K562 (cell line): ENCODE data around the gene NUSAP1.

Source experiments
- CCNT2 ChIP-seq: IDR thresholded peaks from 2 replicates; pipeline ENCODE4 v1.6.1; 2011; ENCODE audit warnings: borderline replicate concordance, low read depth, mild to moderate bottlenecking, moderate library complexity, mixed read lengths, low read length; ENCODE audit not compliant: insufficient read length; ENCODE audit errors: extremely low read depth
- CTCF ChIP-seq, 3 experiments: IDR thresholded peaks in 2 of 3; conservative IDR thresholded peaks in 1 of 3; 2 replicates each; pipeline ENCODE4 v1.5.1; 2011 to 2012; ENCODE audit warnings: low read length in 3 of 3, mild to moderate bottlenecking in 3 of 3, control low read depth in 2 of 3, improper control_type of control experiment in 1 of 3, inconsistent platforms in 1 of 3, low read depth in 1 of 3, mixed read lengths in 1 of 3, moderate library complexity in 1 of 3; ENCODE audit not compliant: insufficient read depth in 2 of 3
- FOS ChIP-seq: IDR thresholded peaks from 3 replicates; pipeline ENCODE4 v1.6.1; 2011; ENCODE audit not compliant: insufficient read length; ENCODE audit errors: extremely low read depth
- HNRNPL ChIP-seq: fragments of 200-400 bp; formaldehyde crosslinking; IDR thresholded peaks from 2 replicates; pipeline ENCODE4 v1.6.1; 2017; ENCODE audit warnings: low read depth, mild to moderate bottlenecking, low read length
- ZC3H4 ChIP-seq: sonication (generic); formaldehyde crosslinking; IDR thresholded peaks from 2 replicates; pipeline ENCODE4 v1.9.0; 2021; ENCODE audit warnings: missing genetic modification reagents, borderline replicate concordance
- ZNF121 ChIP-seq: sonication (generic); formaldehyde crosslinking; conservative IDR thresholded peaks from 2 replicates; pipeline ENCODE4 v1.8.0; 2022; ENCODE audit warnings: missing genetic modification reagents
- ZNF384 ChIP-seq: IDR thresholded peaks from 2 replicates; pipeline ENCODE4 v1.6.1; 2012; ENCODE audit warnings: low read depth, low read length, improper control_type of control experiment
- ZNF512 ChIP-seq: IDR thresholded peaks from 2 replicates; pipeline ENCODE4 v1.6.1; 2016; ENCODE audit warnings: missing genetic modification characterization, missing compliant biosample characterization
- ZNF740 ChIP-seq, 3 experiments: fragments of 200-800 bp in 1 of 3; sonication (Bioruptor generic) in 1 of 3; sonication (generic) in 1 of 3; formaldehyde crosslinking in 1 of 3; IDR thresholded peaks; 2 replicates each; pipeline versions ENCODE4 v1.6.1 to v1.8.0; 2016 to 2022; ENCODE audit warnings: mild to moderate bottlenecking in 2 of 3, missing compliant biosample characterization in 2 of 3, missing genetic modification characterization in 2 of 3, missing genetic modification reagents in 1 of 3

- TF ChIP-seq HNRNPL (no peak), CTCF (IDR thresholded peaks at IDR 0.05 in 2 of 3, conservative IDR thresholded peaks at IDR 0.05 in 1 of 3; ENCODE audit: insufficient read depth in 2 of 3, low read depth in 1 of 3, low read length in 3 of 3) (no peak), ZNF740 (CRISPR knock-in tag; IDR thresholded peaks at IDR 0.05) (no peak), ZNF740 (tag; IDR thresholded peaks at IDR 0.05) (no peak), FOS (no peak), ZNF121 (CRISPR knock-in tag) (no peak), ZNF384 (no peak), ZNF512 (tag) (no peak), CCNT2 (no peak), ZC3H4 (CRISPR knock-in tag) (no peak)
Measured at GRCh38 chr15:41291065-41291631, 41.5 kb upstream of the NUSAP1 start.
